ENCODE measurements around the gene TTF1. TPM values are rescaled to one million over a fixed set of nuclear protein-coding genes. Genes with fewer than 3 reads are reported as not detected.

The TTF1 gene
- polyA plus RNA-seq, result 12.5 TPM
- long read RNA-seq, donor 1, result 0 reads
- long read RNA-seq, donor 2, result 0 reads
- long read RNA-seq, donor 3, result 0 reads
- long read RNA-seq, donor 4, result 0 reads
- long read RNA-seq, donor 5, partial matches to known transcripts, result 0 of 1 reads
- long read RNA-seq, donor 5, other reads (novel, unspliced or antisense), result 0 of 1 reads
- long read RNA-seq, donor 6, partial matches to known transcripts, result 7 of 7 reads
- long read RNA-seq, donor 6, other reads (novel, unspliced or antisense), result 0 of 7 reads
- long read RNA-seq, donor 7, partial matches to known transcripts, result 5 of 6 reads
- long read RNA-seq, donor 7, other reads (novel, unspliced or antisense), result 0 of 6 reads
- long read RNA-seq, donor 8, partial matches to known transcripts, result 9 of 11 reads
- long read RNA-seq, donor 8, other reads (novel, unspliced or antisense), result 0 of 11 reads
- long read RNA-seq, donor 9, partial matches to known transcripts, result 5 of 5 reads
- long read RNA-seq, donor 9, other reads (novel, unspliced or antisense), result 0 of 5 reads
- long read RNA-seq, donor 10, partial matches to known transcripts, result 21 of 23 reads
- long read RNA-seq, donor 10, other reads (novel, unspliced or antisense), result 0 of 23 reads
- long read RNA-seq, donor 11, partial matches to known transcripts, result 8 of 8 reads
- long read RNA-seq, donor 11, other reads (novel, unspliced or antisense), result 0 of 8 reads

GRCh38 chr9:132406554-132407122 lies at the start of gene TTF1:
Gene TTF1, minus strand, starts transcription at chr9:132406840. Its CDS starts 4,019 bp downstream, at chr9:132402821.
- no peak within 1 kb of the TSS for H3K27ac ChIP-seq (ENCODE audit: low read length)
- H3K4me1 ChIP-seq (ENCODE audit: control insufficient read depth, insufficient read depth, low read length), result peaks cover 10% of the 10 kb centered on the region
- peak; percentile 89 for DNase-seq
- peak within 1 kb of the TSS; percentile 82 for H3K4me3 ChIP-seq (ENCODE audit: low read length)
- peaks cover 14% of the 10 kb centered on the region for H3K36me3 ChIP-seq (ENCODE audit: control insufficient read depth, insufficient read depth, low read length)
- no peaks in the 10 kb centered on the region for H3K9me3 ChIP-seq (ENCODE audit: control insufficient read depth, low read depth, low read length)
- WGBS (ENCODE audit: insufficient coverage, low lambda C conversion rate), result 20% methylated on average over 1 of the region's 33 CpGs
- peaks cover 33% of the 10 kb centered on the region for H3K27me3 ChIP-seq (ENCODE audit: control insufficient read depth, insufficient read depth, low read length)

- Histone ChIP-seq H3K27me3 (ENCODE audit: control insufficient read depth, insufficient read depth, low read length) (peaks cover 11% of the 10 kb centered on the region), H3K4me3 (ENCODE audit: low read length) (no peak overlapping the region), H3K4me1 (ENCODE audit: control insufficient read depth, insufficient read depth, low read length) (no peaks in the 10 kb centered on the region), H3K27ac (ENCODE audit: low read length) (no peak overlapping the region), H3K36me3 (ENCODE audit: control insufficient read depth, insufficient read depth, low read length) (no peaks in the 10 kb centered on the region), H3K9me3 (ENCODE audit: control insufficient read depth, low read depth, low read length) (no peaks in the 10 kb centered on the region)
- DNase-seq, result no peak
- no CpG with 5 or more reads among the region's 8 CpGs for WGBS (ENCODE audit: insufficient coverage, low lambda C conversion rate)
Observed at GRCh38 chr9:132456241-132456640, 49.6 kb upstream of the TTF1 start.

- H3K9me3 ChIP-seq (ENCODE audit: control insufficient read depth, low read depth, low read length), result no peaks in the 10 kb centered on the region
- H3K36me3 ChIP-seq (ENCODE audit: control insufficient read depth, insufficient read depth, low read length), result no peaks in the 10 kb centered on the region
- 60% methylated on average over 1 of the region's 10 CpGs for WGBS (ENCODE audit: insufficient coverage, low lambda C conversion rate)
- DNase-seq, result no peak
- H3K27me3 ChIP-seq (ENCODE audit: control insufficient read depth, insufficient read depth, low read length), result peaks cover 12% of the 10 kb centered on the region
- H3K4me3 ChIP-seq (ENCODE audit: low read length), result no peak overlapping the region
- no peaks in the 10 kb centered on the region for H3K4me1 ChIP-seq (ENCODE audit: control insufficient read depth, insufficient read depth, low read length)
- no peak overlapping the region for H3K27ac ChIP-seq (ENCODE audit: low read length)
Observed at GRCh38 chr9:132451276-132451675, 44.6 kb upstream of the TTF1 start.

GRCh38 chr9:132447902-132448301 lies 41.3 kb upstream of the TTF1 start:
- Histone ChIP-seq H3K27ac (ENCODE audit: low read length) (no peak overlapping the region), H3K36me3 (ENCODE audit: control insufficient read depth, insufficient read depth, low read length) (no peaks in the 10 kb centered on the region), H3K4me1 (ENCODE audit: control insufficient read depth, insufficient read depth, low read length) (no peaks in the 10 kb centered on the region), H3K27me3 (ENCODE audit: control insufficient read depth, insufficient read depth, low read length) (peaks cover 16% of the 10 kb centered on the region), H3K9me3 (ENCODE audit: control insufficient read depth, low read depth, low read length) (no peaks in the 10 kb centered on the region), H3K4me3 (ENCODE audit: low read length) (no peak overlapping the region)
- no peak for DNase-seq
- WGBS (ENCODE audit: insufficient coverage, low lambda C conversion rate), result no CpG with 5 or more reads among the region's 4 CpGs

GRCh38 chr9:132447346-132447745 lies 40.7 kb upstream of the TTF1 start:
- H3K36me3 ChIP-seq (ENCODE audit: control insufficient read depth, insufficient read depth, low read length), result no peaks in the 10 kb centered on the region
- no peak overlapping the region for H3K27ac ChIP-seq (ENCODE audit: low read length)
- peaks cover 16% of the 10 kb centered on the region for H3K27me3 ChIP-seq (ENCODE audit: control insufficient read depth, insufficient read depth, low read length)
- no peak for DNase-seq
- no peak overlapping the region for H3K4me3 ChIP-seq (ENCODE audit: low read length)
- H3K9me3 ChIP-seq (ENCODE audit: control insufficient read depth, low read depth, low read length), result no peaks in the 10 kb centered on the region
- WGBS (ENCODE audit: insufficient coverage, low lambda C conversion rate), result no CpG with 5 or more reads among the region's 20 CpGs
- no peaks in the 10 kb centered on the region for H3K4me1 ChIP-seq (ENCODE audit: control insufficient read depth, insufficient read depth, low read length)

- Histone ChIP-seq H3K36me3 (ENCODE audit: control insufficient read depth, insufficient read depth, low read length) (no peaks in the 10 kb centered on the region), H3K4me3 (ENCODE audit: low read length) (no peak overlapping the region), H3K9me3 (ENCODE audit: control insufficient read depth, low read depth, low read length) (no peaks in the 10 kb centered on the region), H3K27me3 (ENCODE audit: control insufficient read depth, insufficient read depth, low read length) (peaks cover 18% of the 10 kb centered on the region), H3K4me1 (ENCODE audit: control insufficient read depth, insufficient read depth, low read length) (no peaks in the 10 kb centered on the region), H3K27ac (ENCODE audit: low read length) (no peak overlapping the region)
- WGBS (ENCODE audit: insufficient coverage, low lambda C conversion rate), result no CpG with 5 or more reads among the region's 3 CpGs
- DNase-seq, result no peak
Observed at GRCh38 chr9:132446887-132447286, 40.2 kb upstream of the TTF1 start.

GRCh38 chr9:132443951-132444607 lies 37.4 kb upstream of the TTF1 start:
- no CpG with 5 or more reads among the region's 10 CpGs for WGBS (ENCODE audit: insufficient coverage, low lambda C conversion rate)

GRCh38 chr9:132441404-132441803 lies 34.8 kb upstream of the TTF1 start:
- Histone ChIP-seq H3K9me3 (ENCODE audit: control insufficient read depth, low read depth, low read length) (no peaks in the 10 kb centered on the region), H3K27ac (ENCODE audit: low read length) (no peak overlapping the region), H3K27me3 (ENCODE audit: control insufficient read depth, insufficient read depth, low read length) (peaks cover 27% of the 10 kb centered on the region), H3K36me3 (ENCODE audit: control insufficient read depth, insufficient read depth, low read length) (no peaks in the 10 kb centered on the region), H3K4me3 (ENCODE audit: low read length) (no peak overlapping the region), H3K4me1 (ENCODE audit: control insufficient read depth, insufficient read depth, low read length) (no peaks in the 10 kb centered on the region)
- WGBS (ENCODE audit: insufficient coverage, low lambda C conversion rate), result 80% methylated on average over 2 of the region's 10 CpGs
- no peak for DNase-seq

More at GRCh38 chr9:132443951-132444607, 37.4 kb upstream of the TTF1 start:
- Histone ChIP-seq H3K36me3 (ENCODE audit: control insufficient read depth, insufficient read depth, low read length) (no peaks in the 10 kb centered on the region), H3K9me3 (ENCODE audit: control insufficient read depth, low read depth, low read length) (no peaks in the 10 kb centered on the region), H3K4me3 (ENCODE audit: low read length) (no peak overlapping the region), H3K27me3 (ENCODE audit: control insufficient read depth, insufficient read depth, low read length) (peaks cover 35% of the 10 kb centered on the region), H3K27ac (ENCODE audit: low read length) (no peak overlapping the region), H3K4me1 (ENCODE audit: control insufficient read depth, insufficient read depth, low read length) (no peaks in the 10 kb centered on the region)
- no peak for DNase-seq

- Histone ChIP-seq H3K4me3 (ENCODE audit: low read length) (no peak overlapping the region), H3K27me3 (ENCODE audit: control insufficient read depth, insufficient read depth, low read length) (peaks cover 33% of the 10 kb centered on the region), H3K36me3 (ENCODE audit: control insufficient read depth, insufficient read depth, low read length) (no peaks in the 10 kb centered on the region), H3K27ac (ENCODE audit: low read length) (no peak overlapping the region), H3K9me3 (ENCODE audit: control insufficient read depth, low read depth, low read length) (no peaks in the 10 kb centered on the region), H3K4me1 (ENCODE audit: control insufficient read depth, insufficient read depth, low read length) (no peaks in the 10 kb centered on the region)
- DNase-seq, result no peak
- WGBS (ENCODE audit: insufficient coverage, low lambda C conversion rate), result no CpG with 5 or more reads among the region's 6 CpGs
Observed at GRCh38 chr9:132440735-132441134, 34.1 kb upstream of the TTF1 start.

GRCh38 chr9:132439153-132439552 lies 32.5 kb upstream of the TTF1 start:
- no peak for DNase-seq
- Histone ChIP-seq H3K36me3 (ENCODE audit: control insufficient read depth, insufficient read depth, low read length) (no peaks in the 10 kb centered on the region), H3K9me3 (ENCODE audit: control insufficient read depth, low read depth, low read length) (no peaks in the 10 kb centered on the region), H3K4me1 (ENCODE audit: control insufficient read depth, insufficient read depth, low read length) (no peaks in the 10 kb centered on the region), H3K27ac (ENCODE audit: low read length) (no peak overlapping the region), H3K4me3 (ENCODE audit: low read length) (no peak overlapping the region), H3K27me3 (ENCODE audit: control insufficient read depth, insufficient read depth, low read length) (peaks cover 41% of the 10 kb centered on the region)
- WGBS (ENCODE audit: insufficient coverage, low lambda C conversion rate), result no CpG with 5 or more reads among the region's 4 CpGs

Measured in large intestine (tissue), 12 donors.